Activated CD8-positive, alpha-beta memory T cell treated with anti-CD3 and anti-CD28 coated beads, Interleukin-2, amount 10 ng/mL, durations not matched to agents 7 days and 5 days (primary cell): ENCODE results near the gene CRIM1. TPM values are rescaled to one million over a fixed set of nuclear protein-coding genes. Genes with fewer than 3 reads are reported as not detected.

Experiments used
- ATAC-seq: fragments of 150-1000 bp; cut with Tn5 transposase; one replicate; pipeline ENCODE4 v1.10.0; 2021; ENCODE audit warnings: moderate library complexity
- CTCF ChIA-PET: fragments of 350-600 bp; sonication (Branson Sonifier 250); formaldehyde crosslinking; loops from one replicate; lab custom pipeline; 2021; ENCODE audit warnings: antibody characterized with exemption; lab: Charles Lee
- DNase-seq: peaks from one replicate; pipeline ENCODE4 v3.0.0-alpha.2; 2020
- H3K27ac Mint-ChIP-seq: one replicate; pipeline ENCODE4 v1.8.0; 2021; ENCODE audit warnings: mild to moderate bottlenecking, mixed read lengths
- H3K27me3 Mint-ChIP-seq: one replicate; pipeline ENCODE4 v1.8.0; 2021; ENCODE audit warnings: mixed read lengths
- H3K36me3 Mint-ChIP-seq: one replicate; pipeline ENCODE4 v1.8.0; 2021; ENCODE audit warnings: mild to moderate bottlenecking, mixed read lengths
- H3K4me1 Mint-ChIP-seq: one replicate; pipeline ENCODE4 v1.8.0; 2021; ENCODE audit warnings: mixed read lengths
- H3K4me3 Mint-ChIP-seq: one replicate; pipeline ENCODE4 v1.8.0; 2021; ENCODE audit warnings: mild to moderate bottlenecking, moderate library complexity, mixed read lengths
- H3K9me3 Mint-ChIP-seq: one replicate; pipeline ENCODE4 v1.8.0; 2022; ENCODE audit warnings: low read depth, mixed read lengths
- total RNA-seq, 2 experiments: library from RNA; stranded (reverse); gene quantifications; one replicate each; pipeline ENCODE4 v1.2.3, GENCODE V29; 2021

Gene CRIM1
- total RNA-seq, 2 experiments from 2014 or later = 12.6 to 17.6 TPM

DNA sequence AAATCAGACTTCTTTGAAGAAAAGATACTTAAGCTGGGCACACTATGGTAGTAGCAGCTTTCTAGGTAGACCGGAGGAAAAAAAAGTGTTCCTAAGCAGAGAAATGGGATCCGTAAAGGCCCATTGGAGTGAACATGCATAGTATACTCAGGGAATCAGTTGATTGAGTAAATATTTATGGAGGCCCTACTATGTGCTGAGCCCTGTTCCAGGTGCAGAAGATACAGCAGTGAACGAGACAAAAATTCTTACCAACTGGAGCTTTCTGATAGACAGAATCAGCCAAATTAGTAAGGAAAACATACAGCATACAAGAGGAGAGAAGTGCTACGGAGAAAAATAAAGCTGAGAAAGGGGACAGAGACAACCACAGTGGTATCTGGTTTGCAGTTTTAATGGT is 28.1 kb downstream of the CRIM1 start:
- H3K4me3 Mint-ChIP-seq = no peak overlapping the region
- peaks cover 28% of the 10 kb centered on the region for H3K27me3 Mint-ChIP-seq
- peaks cover 14% of the 10 kb centered on the region for H3K4me1 Mint-ChIP-seq
- no peaks in the 10 kb centered on the region for H3K9me3 Mint-ChIP-seq
- CTCF ChIA-PET = no interaction called here
- DNase-seq = no peak
- ATAC-seq = no peak
- H3K27ac Mint-ChIP-seq = no peak overlapping the region
- no peaks in the 10 kb centered on the region for H3K36me3 Mint-ChIP-seq

DNA sequence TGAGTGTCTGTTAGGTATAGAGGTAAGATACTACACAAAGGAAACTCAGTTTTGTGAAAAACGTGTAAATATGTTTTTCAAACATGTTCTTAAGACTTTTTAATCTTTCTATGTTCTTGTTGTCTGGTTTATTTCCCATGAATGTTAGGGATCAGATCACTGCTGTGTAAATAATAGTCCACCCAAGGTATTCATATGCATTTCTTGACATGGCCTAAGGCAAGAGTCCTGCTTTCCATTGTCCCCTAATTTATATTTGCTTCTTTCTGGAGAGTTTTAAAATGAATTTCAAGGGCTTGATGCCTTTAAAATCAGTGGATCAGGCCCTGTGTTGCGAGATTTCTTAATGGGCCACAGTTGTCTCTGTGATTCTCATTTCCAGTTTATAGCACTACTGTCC is 28.9 kb downstream of the CRIM1 start:
- CTCF ChIA-PET = no interaction called here
- peaks cover 32% of the 10 kb centered on the region for H3K27me3 Mint-ChIP-seq
- H3K4me3 Mint-ChIP-seq = no peak overlapping the region
- no peaks in the 10 kb centered on the region for H3K9me3 Mint-ChIP-seq
- H3K27ac Mint-ChIP-seq = no peak overlapping the region
- peaks cover 10% of the 10 kb centered on the region for H3K4me1 Mint-ChIP-seq
- no peaks in the 10 kb centered on the region for H3K36me3 Mint-ChIP-seq
- ATAC-seq = no peak
- DNase-seq = no peak

- ATAC-seq (no peak), DNase-seq (no peak)
- no peak overlapping the region for H3K27ac Mint-ChIP-seq
- CTCF ChIA-PET = no interaction called here
- H3K4me3 Mint-ChIP-seq = no peak overlapping the region
- H3K36me3 Mint-ChIP-seq = no peaks in the 10 kb centered on the region
- peaks cover 7% of the 10 kb centered on the region for H3K4me1 Mint-ChIP-seq
- H3K9me3 Mint-ChIP-seq = no peaks in the 10 kb centered on the region
- peaks cover 34% of the 10 kb centered on the region for H3K27me3 Mint-ChIP-seq
Measured at GRCh38 chr2:36385603-36386002, 30.0 kb downstream of the CRIM1 start.

- H3K27ac Mint-ChIP-seq = no peak overlapping the region
- DNase-seq (no peak), ATAC-seq (peak; percentile 57)
- H3K4me1 Mint-ChIP-seq = peaks cover 7% of the 10 kb centered on the region
- H3K36me3 Mint-ChIP-seq = no peaks in the 10 kb centered on the region
- peaks cover 34% of the 10 kb centered on the region for H3K27me3 Mint-ChIP-seq
- CTCF ChIA-PET = no interaction called here
- H3K9me3 Mint-ChIP-seq = no peaks in the 10 kb centered on the region
- no peak overlapping the region for H3K4me3 Mint-ChIP-seq
Measured at GRCh38 chr2:36387258-36387916, 31.8 kb downstream of the CRIM1 start.

DNA sequence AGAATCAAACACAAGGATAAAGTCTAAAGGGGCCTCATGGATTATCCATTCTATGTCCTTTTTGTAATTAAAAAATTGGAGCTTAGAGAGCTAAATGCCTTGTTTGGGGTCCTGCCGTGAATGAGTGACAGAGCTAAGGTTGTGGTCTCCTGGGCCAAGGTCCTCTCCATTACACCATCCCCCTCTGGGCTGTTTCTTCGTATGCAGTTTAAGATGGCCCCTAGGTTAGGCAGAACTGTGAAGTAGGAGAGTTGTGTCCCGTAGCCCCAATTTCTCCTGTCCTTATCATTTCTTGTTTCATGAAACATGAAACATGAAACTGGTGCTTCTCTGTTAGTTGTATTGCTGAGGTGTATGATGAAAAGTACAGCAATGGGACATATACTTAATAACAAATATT is 32.9 kb downstream of the CRIM1 start:
- peaks cover 7% of the 10 kb centered on the region for H3K4me1 Mint-ChIP-seq
- no peak overlapping the region for H3K27ac Mint-ChIP-seq
- ATAC-seq = no peak
- no peaks in the 10 kb centered on the region for H3K9me3 Mint-ChIP-seq
- no peak for DNase-seq
- H3K4me3 Mint-ChIP-seq = no peak overlapping the region
- CTCF ChIA-PET = no interaction called here
- peaks cover 34% of the 10 kb centered on the region for H3K27me3 Mint-ChIP-seq
- H3K36me3 Mint-ChIP-seq = no peaks in the 10 kb centered on the region

GRCh38 chr2:36389091-36389564 is 33.5 kb downstream of the CRIM1 start:
- H3K4me1 Mint-ChIP-seq = peaks cover 7% of the 10 kb centered on the region
- CTCF ChIA-PET = no interaction called here
- H3K4me3 Mint-ChIP-seq = no peak overlapping the region
- peaks cover 34% of the 10 kb centered on the region for H3K27me3 Mint-ChIP-seq
- no peaks in the 10 kb centered on the region for H3K9me3 Mint-ChIP-seq
- no peak for DNase-seq
- no peak overlapping the region for H3K27ac Mint-ChIP-seq
- no peaks in the 10 kb centered on the region for H3K36me3 Mint-ChIP-seq
- no peak for ATAC-seq

GRCh38 chr2:36389577-36389976 is 34.0 kb downstream of the CRIM1 start:
- Mint-ChIP-seq H3K4me3 (no peak overlapping the region), H3K4me1 (peaks cover 7% of the 10 kb centered on the region), H3K9me3 (no peaks in the 10 kb centered on the region), H3K27ac (no peak overlapping the region), H3K36me3 (no peaks in the 10 kb centered on the region), H3K27me3 (peaks cover 32% of the 10 kb centered on the region)
- ATAC-seq = no peak
- DNase-seq = no peak
- CTCF ChIA-PET = interaction anchor here (0.8 kb wide), 1 partner anchor 51 kb away, joined by 3 read pairs; no protein-coding TSS in a partner anchor

GRCh38 chr2:36392571-36393255 is 37.1 kb downstream of the CRIM1 start:
- DNase-seq (no peak), ATAC-seq (no peak)
- H3K4me1 Mint-ChIP-seq = peaks cover 2% of the 10 kb centered on the region
- no peaks in the 10 kb centered on the region for H3K9me3 Mint-ChIP-seq
- H3K4me3 Mint-ChIP-seq = no peak overlapping the region
- CTCF ChIA-PET = no interaction called here
- H3K27ac Mint-ChIP-seq = no peak overlapping the region
- no peaks in the 10 kb centered on the region for H3K36me3 Mint-ChIP-seq
- H3K27me3 Mint-ChIP-seq = peaks cover 10% of the 10 kb centered on the region

DNA sequence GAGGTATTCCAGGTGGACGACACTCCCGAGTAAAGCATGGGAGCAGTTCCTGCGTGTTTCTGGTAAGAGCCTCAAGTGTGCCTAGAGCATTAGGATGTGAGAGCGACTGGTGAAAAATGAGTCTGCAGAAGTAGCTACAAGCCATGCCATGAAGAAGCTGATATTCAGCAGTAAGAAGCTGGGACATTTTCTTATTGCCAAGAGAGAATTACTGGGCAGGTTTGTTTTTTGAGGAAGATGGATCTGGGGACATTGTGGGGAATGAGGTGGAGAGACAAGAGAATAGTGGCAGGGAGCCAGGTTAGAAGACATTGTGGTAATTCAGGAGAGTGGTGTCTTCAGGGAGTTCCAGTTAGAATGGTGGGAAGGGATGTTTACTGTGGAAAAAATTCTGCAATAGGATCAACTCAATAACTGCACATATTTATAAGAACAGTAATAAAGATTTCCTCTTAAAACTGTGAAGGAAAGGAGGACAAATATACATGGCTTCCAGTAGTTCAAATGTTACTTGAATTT is 38.2 kb downstream of the CRIM1 start:
- DNase-seq (no peak), ATAC-seq (no peak)
- CTCF ChIA-PET = no interaction called here
- H3K9me3 Mint-ChIP-seq = no peaks in the 10 kb centered on the region
- peaks cover 6% of the 10 kb centered on the region for H3K27me3 Mint-ChIP-seq
- H3K36me3 Mint-ChIP-seq = no peaks in the 10 kb centered on the region
- H3K4me3 Mint-ChIP-seq = no peak overlapping the region
- no peak overlapping the region for H3K27ac Mint-ChIP-seq
- H3K4me1 Mint-ChIP-seq = no peaks in the 10 kb centered on the region

DNA sequence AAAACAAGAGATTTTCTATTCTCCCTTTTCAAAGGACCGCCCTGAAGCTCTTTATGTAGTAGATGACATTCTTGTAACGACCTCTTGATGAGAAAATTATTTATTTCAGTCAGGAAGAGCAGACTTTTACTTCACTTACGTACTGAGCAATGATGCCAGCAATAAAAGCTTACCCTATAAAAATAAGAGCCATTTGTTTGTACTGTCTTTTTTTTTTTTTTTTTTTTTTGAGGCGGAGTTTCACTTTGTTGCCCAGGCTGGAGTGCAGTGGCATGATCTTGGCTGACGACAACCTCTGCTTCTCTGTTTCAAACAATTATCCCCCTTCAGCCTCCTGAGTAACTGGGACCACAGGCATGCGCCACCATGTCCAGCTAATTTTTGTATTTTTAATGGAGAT is 39.2 kb downstream of the CRIM1 start:
- Mint-ChIP-seq H3K9me3 (no peaks in the 10 kb centered on the region), H3K27me3 (peaks cover 2% of the 10 kb centered on the region), H3K4me3 (no peak overlapping the region), H3K27ac (no peak overlapping the region), H3K36me3 (no peaks in the 10 kb centered on the region), H3K4me1 (no peaks in the 10 kb centered on the region)
- ATAC-seq (no peak), DNase-seq (no peak)
- CTCF ChIA-PET = no interaction called here

DNA sequence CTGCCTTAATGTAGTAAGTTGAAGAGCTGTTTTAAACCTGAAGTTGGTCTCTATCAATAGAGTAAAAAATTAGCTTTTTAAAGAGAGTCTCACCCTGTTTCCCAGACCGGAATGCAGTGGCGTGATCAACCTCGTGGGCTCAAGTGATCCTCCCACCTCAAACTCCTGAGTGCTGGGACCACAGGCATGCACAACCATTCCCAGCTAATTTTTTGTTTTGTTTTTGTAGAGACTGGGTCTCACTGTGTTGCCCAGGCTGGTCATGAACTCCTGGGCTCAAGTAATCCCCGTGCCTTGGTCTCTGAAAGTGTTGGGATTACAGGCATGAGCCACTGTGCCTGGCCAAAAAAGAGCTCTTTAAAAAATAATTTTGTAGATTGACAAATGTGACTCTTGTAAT is 40.3 kb downstream of the CRIM1 start:
- no peak for DNase-seq
- no peak for ATAC-seq
- no peaks in the 10 kb centered on the region for H3K27me3 Mint-ChIP-seq
- no peaks in the 10 kb centered on the region for H3K4me1 Mint-ChIP-seq
- CTCF ChIA-PET = no interaction called here
- no peaks in the 10 kb centered on the region for H3K36me3 Mint-ChIP-seq
- no peak overlapping the region for H3K4me3 Mint-ChIP-seq
- H3K27ac Mint-ChIP-seq = no peak overlapping the region
- no peaks in the 10 kb centered on the region for H3K9me3 Mint-ChIP-seq

GRCh38 chr2:36396878-36397539 is 41.4 kb downstream of the CRIM1 start:
- DNase-seq (no peak), ATAC-seq (no peak)
- Mint-ChIP-seq H3K27ac (no peak overlapping the region), H3K4me1 (no peaks in the 10 kb centered on the region), H3K9me3 (no peaks in the 10 kb centered on the region), H3K4me3 (no peak overlapping the region), H3K27me3 (no peaks in the 10 kb centered on the region), H3K36me3 (no peaks in the 10 kb centered on the region)
- CTCF ChIA-PET = no interaction called here

DNA sequence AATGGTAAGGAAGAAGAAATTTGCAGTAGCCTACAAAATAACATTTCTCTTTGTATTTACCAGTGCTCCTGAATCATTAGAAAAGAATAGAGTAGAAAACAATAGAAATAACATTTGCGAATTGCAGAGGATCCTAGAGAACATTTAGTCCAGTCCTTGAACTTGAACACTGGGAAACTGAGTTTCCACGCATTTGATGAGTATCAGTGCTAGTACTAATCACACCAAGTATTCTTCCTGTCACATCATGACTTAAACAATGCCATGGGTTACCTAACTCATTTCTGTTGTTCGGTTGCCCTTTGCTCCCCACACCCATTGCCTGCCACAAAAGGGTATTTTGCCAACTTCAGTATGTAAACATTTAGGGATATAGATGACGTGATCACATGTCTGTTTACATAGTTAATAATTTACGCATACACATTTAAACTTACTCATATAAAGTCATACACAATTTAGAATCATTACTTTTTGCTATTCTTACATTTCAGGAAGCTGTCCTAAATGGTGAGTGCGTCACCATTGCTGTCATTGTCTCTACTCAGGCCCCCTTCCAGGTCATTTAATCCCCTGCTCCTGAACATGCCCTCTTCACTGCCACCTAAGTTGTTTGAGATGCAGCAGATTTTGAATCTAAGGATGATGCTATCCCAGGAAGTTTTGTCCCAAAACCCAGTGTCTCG is 42.3 kb downstream of the CRIM1 start:
- H3K27ac Mint-ChIP-seq = no peak overlapping the region
- no peak overlapping the region for H3K4me3 Mint-ChIP-seq
- no peaks in the 10 kb centered on the region for H3K9me3 Mint-ChIP-seq
- no peaks in the 10 kb centered on the region for H3K36me3 Mint-ChIP-seq
- ATAC-seq = no peak
- H3K27me3 Mint-ChIP-seq = no peaks in the 10 kb centered on the region
- CTCF ChIA-PET = no interaction called here
- no peak for DNase-seq
- no peaks in the 10 kb centered on the region for H3K4me1 Mint-ChIP-seq
